H1 (cell line): ENCODE measurements around the gene SLC5A2. TPM values are rescaled to one million over a fixed set of nuclear protein-coding genes. Genes with fewer than 3 reads are reported as not detected.

Experiments used
- ASH2L ChIP-seq: fragments of 200-600, 300-600 bp; sonication (generic); IDR thresholded peaks from one replicate; pipeline ENCODE4 v1.7.1; 2017; ENCODE audit warnings: low read length
- CEBPB ChIP-seq: IDR thresholded peaks from 2 replicates; pipeline ENCODE4 v1.6.1; 2012; ENCODE audit warnings: low read depth, low read length
- SIRT6 ChIP-seq: IDR thresholded peaks from one replicate; pipeline ENCODE4 v1.7.1; 2012; ENCODE audit warnings: low read length, inconsistent platforms
- polyA plus RNA-seq, 7 experiments: library from polyadenylated mRNA; depleted of rRNA in 3 of 7; stranded (reverse) in 5 of 7; unstranded in 2 of 7; fragments of >200 nt in 5 of 7; fragments of 200-250 nt in 2 of 7; gene quantifications; 1 replicate in 5 of 7; 2 replicates in 1 of 7; 4 replicates in 1 of 7; pipeline versions ENCODE4 v1.2.1 to v1.2.3, GENCODE V29; 2011 to 2013; ENCODE audit warnings: missing spikeins in 2 of 7, mixed read lengths in 2 of 7
- total RNA-seq: library from RNA; stranded (reverse); fragmentation: NEBNext Ultra II Directional; extraction: Animal tissue kit (Norgen Biotek cat#: 25700); gene quantifications from 2 replicates; pipeline ENCODE4 v1.2.1, GENCODE V29; 2021

The SLC5A2 gene
- total and polyA plus RNA-seq, 2 of the 8 experiments (the other 6 are each of a cell fraction or from before 2014, with no cell fraction given) = 0.56 to 4.4 TPM

GRCh38 chr16:31458844-31459686 lies 23.9 kb upstream of the SLC5A2 start, which contains the start of gene ARMC5 (continued):
- no peak for TF ChIP-seq SIRT6
- TF ChIP-seq ASH2L = peak; percentile 72
- TF ChIP-seq CEBPB = peak; percentile 64; the same call in 1 of the 2 replicates
